Esophagus muscularis mucosa (tissue), 3 donors: Measurements from ENCODE around the gene ACSS1.
A peak's percentile ranks its signal among the peaks of the same experiment; 100 is the strongest.

Source experiments
- POLR2A ChIP-seq: fragments of 450-650 bp; IDR thresholded peaks from one replicate; pipeline ENCODE4 v1.6.1; 2017; ENCODE audit warnings: antibody characterized with exemption, moderate library complexity, mild to moderate bottlenecking, low read depth
- POLR2AphosphoS5 ChIP-seq, 2 donors: sonication (generic); formaldehyde crosslinking; IDR thresholded peaks; one replicate each; pipeline ENCODE4 v1.6.1; 2017; ENCODE audit warnings: antibody characterized with exemption in 2 of 2
- TF ChIP-seq, protein P1 (sequence below), 3 experiments: fragments of 200-600 bp in 2 of 3; fragments of 450-650 bp in 1 of 3; sonication (generic) in 2 of 3; IDR thresholded peaks; one replicate each; pipeline ENCODE4 v1.5.1; 2017 to 2019; ENCODE audit warnings: antibody characterized with exemption in 3 of 3, mild to moderate bottlenecking in 2 of 3, moderate library complexity in 1 of 3

DNA sequence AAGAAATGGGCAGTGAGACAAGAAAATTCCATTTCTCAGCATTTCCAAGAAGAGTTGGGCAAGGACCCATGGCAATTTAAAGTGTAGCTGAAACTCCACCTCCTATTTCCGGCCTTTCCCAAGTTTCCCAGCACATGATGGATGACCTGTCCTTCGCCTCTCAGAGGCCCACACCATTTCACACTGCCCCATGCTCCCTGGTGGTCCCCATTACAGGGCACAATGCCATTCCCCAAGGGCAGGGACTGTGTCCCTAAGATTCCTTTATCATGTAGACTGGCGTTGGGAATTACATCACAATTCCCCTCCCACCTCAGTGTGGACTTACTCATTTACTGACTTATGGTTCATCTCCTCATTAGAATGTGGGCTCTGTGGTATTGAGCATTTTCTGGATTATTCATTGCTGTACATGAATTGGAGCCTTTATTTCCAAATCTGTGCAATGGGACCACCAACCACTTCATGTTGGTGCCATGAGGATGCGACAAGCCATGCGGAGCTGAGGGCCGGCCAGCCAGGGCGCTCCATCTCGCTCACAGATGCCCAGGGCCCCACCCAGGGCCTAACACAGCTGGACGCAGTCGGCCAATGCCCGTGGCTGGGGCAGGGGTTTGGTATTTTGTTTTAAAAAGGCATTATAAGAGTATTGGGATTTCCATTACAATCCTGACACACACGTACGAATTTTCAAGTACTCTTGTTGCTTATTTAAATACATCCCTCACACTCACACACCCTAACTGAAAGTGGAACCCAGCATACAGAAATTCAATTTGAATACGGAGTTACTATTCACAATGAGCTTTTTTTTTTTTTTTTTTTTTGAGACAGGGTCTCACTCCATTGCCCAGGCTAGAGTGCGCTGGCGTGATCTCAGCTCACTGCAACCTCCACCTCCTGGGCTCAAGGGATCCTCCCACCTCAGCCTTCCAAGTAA lies 5.4 kb downstream of the ACSS1 start:
- TF ChIP-seq, protein P1, sequence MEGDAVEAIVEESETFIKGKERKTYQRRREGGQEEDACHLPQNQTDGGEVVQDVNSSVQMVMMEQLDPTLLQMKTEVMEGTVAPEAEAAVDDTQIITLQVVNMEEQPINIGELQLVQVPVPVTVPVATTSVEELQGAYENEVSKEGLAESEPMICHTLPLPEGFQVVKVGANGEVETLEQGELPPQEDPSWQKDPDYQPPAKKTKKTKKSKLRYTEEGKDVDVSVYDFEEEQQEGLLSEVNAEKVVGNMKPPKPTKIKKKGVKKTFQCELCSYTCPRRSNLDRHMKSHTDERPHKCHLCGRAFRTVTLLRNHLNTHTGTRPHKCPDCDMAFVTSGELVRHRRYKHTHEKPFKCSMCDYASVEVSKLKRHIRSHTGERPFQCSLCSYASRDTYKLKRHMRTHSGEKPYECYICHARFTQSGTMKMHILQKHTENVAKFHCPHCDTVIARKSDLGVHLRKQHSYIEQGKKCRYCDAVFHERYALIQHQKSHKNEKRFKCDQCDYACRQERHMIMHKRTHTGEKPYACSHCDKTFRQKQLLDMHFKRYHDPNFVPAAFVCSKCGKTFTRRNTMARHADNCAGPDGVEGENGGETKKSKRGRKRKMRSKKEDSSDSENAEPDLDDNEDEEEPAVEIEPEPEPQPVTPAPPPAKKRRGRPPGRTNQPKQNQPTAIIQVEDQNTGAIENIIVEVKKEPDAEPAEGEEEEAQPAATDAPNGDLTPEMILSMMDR (IDR thresholded peaks at IDR 0.05) = no peak
- TF ChIP-seq POLR2A = no peak
- peak; percentile 37 to 68 for TF ChIP-seq POLR2AphosphoS5 (IDR thresholded peaks at IDR 0.05)
